Measurements from ENCODE around the gene CYSTM1.

GRCh38 chr5:140214831-140215230 is 39.8 kb downstream of the CYSTM1 start:
- TF ChIP-seq ZFP30 (CRISPR knock-in tag; IDR thresholded peaks at IDR 0.05) (no peak), ZNF8 (CRISPR knock-in tag; IDR thresholded peaks at IDR 0.05) (no peak), ZNF565 (CRISPR knock-in tag; conservative IDR thresholded peaks at IDR 0.05; ENCODE audit: low read depth) (no peak), PATZ1 (CRISPR knock-in tag; IDR thresholded peaks at IDR 0.05; ENCODE audit: borderline replicate concordance) (no peak), ZC3H10 (CRISPR knock-in tag; IDR thresholded peaks at IDR 0.05) (no peak), TSHZ2 (CRISPR knock-in tag; IDR thresholded peaks at IDR 0.05) (no peak), RARB (CRISPR knock-in tag; IDR thresholded peaks at IDR 0.05) (no peak), POU6F1 (CRISPR knock-in tag; IDR thresholded peaks at IDR 0.05; ENCODE audit: borderline replicate concordance, low read depth) (no peak), OSR1 (CRISPR knock-in tag; IDR thresholded peaks at IDR 0.05) (no peak), CSRNP3 (CRISPR knock-in tag; IDR thresholded peaks at IDR 0.05) (no peak), ARNTL (CRISPR knock-in tag; IDR thresholded peaks at IDR 0.05; ENCODE audit: borderline replicate concordance, low read depth) (no peak)
